IMR-90 (cell line): ENCODE results near the gene CPTP. TPM values are rescaled to one million over a fixed set of nuclear protein-coding genes. Genes with fewer than 3 reads are reported as not detected.

Experiments used
- ATAC-seq: fragments of 200-7000 bp; cut with Tn5 transposase; 2 replicates; pipeline ENCODE4 v1.9.1; 2020; ENCODE audit warnings: low read depth, mild to moderate bottlenecking, moderate library complexity
- BruUV-seq: library from RNA; stranded (reverse); fragments of 400-500 nt; replicated peaks from 2 replicates; lab custom pipeline; 2021; lab: Mats Ljungman, UMichigan
- CTCF ChIA-PET: fragments of 300-600 bp; formaldehyde crosslinking; extraction: SDS; loops from one replicate; lab custom pipeline; 2021; ENCODE audit warnings: antibody characterized with exemption; lab: Yijun Ruan, JAX
- POLR2A ChIA-PET: fragments of 300-600 bp; sonication (Branson Sonifier 250); formaldehyde crosslinking; loops from one replicate; lab custom pipeline; 2022; ENCODE audit warnings: antibody characterized with exemption; ENCODE audit not compliant: unreplicated experiment; lab: Charles Lee
- DNase-seq: peaks from one replicate; pipeline ENCODE4 v3.0.0; 2013
- H2AFZ ChIP-seq: replicated peaks from 2 replicates; pipeline ENCODE3; 2013; ENCODE audit warnings: low read length, mild to moderate bottlenecking; ENCODE audit not compliant: poor library complexity
- H2AK5ac ChIP-seq: 2 replicates; pipeline ENCODE4 v1.6.1; 2013; ENCODE audit warnings: low read depth, low read length, inconsistent platforms
- H2AK9ac ChIP-seq: replicated peaks from 2 replicates; pipeline ENCODE3; 2013; ENCODE audit warnings: mild to moderate bottlenecking, low read depth, low read length, moderate library complexity; ENCODE audit not compliant: poor library complexity
- H2BK120ac ChIP-seq: 2 replicates; pipeline ENCODE4 v1.6.1; 2013; ENCODE audit warnings: low read depth, low read length, inconsistent platforms
- H2BK15ac ChIP-seq: 3 replicates; pipeline ENCODE4 v1.6.1; 2013; ENCODE audit warnings: low read depth, low read length, inconsistent platforms
- H2BK20ac ChIP-seq: 2 replicates; pipeline ENCODE4 v1.6.1; 2013; ENCODE audit warnings: low read depth, mild to moderate bottlenecking, inconsistent platforms, low read length, moderate library complexity
- H2BK5ac ChIP-seq: 2 replicates; pipeline ENCODE4 v1.6.1; 2013; ENCODE audit warnings: mild to moderate bottlenecking, low read depth, low read length, inconsistent platforms; ENCODE audit not compliant: poor library complexity, severe bottlenecking
- H3K14ac ChIP-seq: replicated peaks from 2 replicates; pipeline ENCODE4 v1.6.1; 2013; ENCODE audit warnings: low read depth, low read length, inconsistent platforms
- H3K18ac ChIP-seq: 2 replicates; pipeline ENCODE4 v1.6.1; 2013; ENCODE audit warnings: low read depth, low read length, control low read depth
- H3K23ac ChIP-seq: 2 replicates; pipeline ENCODE4 v1.6.1; 2013; ENCODE audit warnings: low read depth, low read length, inconsistent platforms
- H3K27ac ChIP-seq: 2 replicates; pipeline ENCODE4 v1.5.1; 2013; ENCODE audit warnings: mild to moderate bottlenecking, control low read depth, low read length; ENCODE audit not compliant: insufficient read depth
- H3K27me3 ChIP-seq: 2 replicates; pipeline ENCODE4 v1.6.1; 2013; ENCODE audit warnings: low read length; ENCODE audit not compliant: control insufficient read depth, insufficient read depth
- H3K36me3 ChIP-seq: 2 replicates; pipeline ENCODE4 v1.6.1; 2013; ENCODE audit warnings: low read length, mixed read lengths; ENCODE audit not compliant: control insufficient read depth, insufficient read depth
- H3K4ac ChIP-seq: 2 replicates; pipeline ENCODE4 v1.6.1; 2013; ENCODE audit warnings: low read depth, low read length, inconsistent platforms
- H3K4me1 ChIP-seq: 2 replicates; pipeline ENCODE4 v1.6.1; 2013; ENCODE audit warnings: low read length, mixed read lengths; ENCODE audit not compliant: control insufficient read depth, insufficient read depth
- H3K4me2 ChIP-seq: 2 replicates; pipeline ENCODE4 v1.6.1; 2013; ENCODE audit warnings: low read depth, mild to moderate bottlenecking, control low read depth, low read length, moderate library complexity
- H3K4me3 ChIP-seq: 2 replicates; pipeline ENCODE4 v1.5.1; 2013; ENCODE audit warnings: low read depth, mild to moderate bottlenecking, control low read depth, low read length, moderate library complexity; ENCODE audit not compliant: insufficient read depth
- H3K56ac ChIP-seq: 2 replicates; pipeline ENCODE4 v1.6.1; 2013; ENCODE audit warnings: low read length, inconsistent platforms; ENCODE audit not compliant: insufficient read depth; ENCODE audit errors: extremely low read depth
- H3K79me1 ChIP-seq, 2 experiments: 2 replicates each; pipeline ENCODE4 v1.6.1; 2013; ENCODE audit warnings: low read length in 2 of 2, inconsistent platforms in 1 of 2, low read depth in 1 of 2
- H3K9ac ChIP-seq: 2 replicates; pipeline ENCODE4 v1.6.1; 2013; ENCODE audit warnings: low read depth, low read length, control low read depth
- H3K9me1 ChIP-seq: 2 replicates; pipeline ENCODE4 v1.6.1; 2013; ENCODE audit warnings: low read length, inconsistent platforms; ENCODE audit not compliant: insufficient read depth
- H3K9me3 ChIP-seq: 2 replicates; pipeline ENCODE4 v1.6.1; 2013; ENCODE audit warnings: low read length; ENCODE audit not compliant: control insufficient read depth, insufficient read depth
- H4K20me1 ChIP-seq: 2 replicates; pipeline ENCODE4 v1.6.1; 2013; ENCODE audit warnings: low read length, inconsistent platforms; ENCODE audit not compliant: insufficient read depth
- H4K5ac ChIP-seq: 2 replicates; pipeline ENCODE4 v1.6.1; 2013; ENCODE audit warnings: mild to moderate bottlenecking, low read depth, low read length, control low read depth
- H4K8ac ChIP-seq, 2 experiments: 2 replicates each; pipeline ENCODE4 v1.6.1; 2013; ENCODE audit warnings: low read depth in 2 of 2, low read length in 2 of 2, control low read depth in 1 of 2, inconsistent platforms in 1 of 2
- H4K91ac ChIP-seq: 2 replicates; pipeline ENCODE4 v1.6.1; 2013; ENCODE audit warnings: low read depth, low read length, inconsistent platforms; ENCODE audit not compliant: insufficient read depth
- CEBPB ChIP-seq: IDR thresholded peaks from 2 replicates; pipeline ENCODE4 v1.6.1; 2012; ENCODE audit warnings: low read depth, low read length, improper control_type of control experiment
- CTCF ChIP-seq: conservative IDR thresholded peaks from 2 replicates; pipeline ENCODE4 v1.5.1; 2012; ENCODE audit warnings: mild to moderate bottlenecking, low read depth, low read length, improper control_type of control experiment
- WGBS, 2 experiments: methylation state at CpG; one replicate each; pipeline versions ENCODE4 v1.1.5 to v1.1.7; 2013; ENCODE audit warnings: missing lambda C conversion rate in 2 of 2; ENCODE audit not compliant: insufficient read length in 1 of 2; ENCODE audit errors: extremely low coverage in 2 of 2; 5-methylcytosine and 5-hydroxymethylcytosine counted together
- dilution Hi-C: fragments of 300-500 bp; cut with HindIII; formaldehyde crosslinking; loops from one replicate; pipeline ENCODE4 v1.14.3; 2018; ENCODE audit warnings: low sequenced_read_pairs; ENCODE audit not compliant: unreplicated experiment
- in situ Hi-C: fragments of 300-500 bp; cut with MboI; formaldehyde crosslinking; loops from 3 replicates; pipeline ENCODE4 v1.14.3; 2019; ENCODE audit warnings: low sequenced_read_pairs, inconsistent platforms, mixed read lengths
- intact Hi-C: fragments of 100-400 bp; cut with micrococcal nuclease; formaldehyde crosslinking; loops from 2 replicates; pipeline ENCODE4 v1.10.0; 2022
- polyA plus RNA-seq, 3 experiments: library from polyadenylated mRNA; depleted of rRNA; stranded (reverse); fragments of >200 nt; gene quantifications; 2 replicates each; pipeline ENCODE4 v1.2.3, GENCODE V29; 2012; ENCODE audit warnings: low replicate concordance in 1 of 3
- total RNA-seq: library from RNA; depleted of rRNA; stranded (reverse); fragments of >200 nt; gene quantifications from 2 replicates; pipeline ENCODE4 v1.2.3, GENCODE V29; 2012

CPTP gene
- total and polyA plus RNA-seq, 2 of the 4 experiments (the other 2 are of a cell fraction), result 2.7 to 12.1 TPM

- no peak overlapping the region for H3K14ac ChIP-seq
- DNase-seq (no peak), ATAC-seq (no peak)
- 14% methylated on average over 1 of the region's 9 CpGs; no CpG with 5 or more reads in 1 of the 2 experiments for WGBS, 2 experiments
- TF ChIP-seq CTCF (peak; percentile 11; the same call in 1 of the 2 replicates), CEBPB (no peak)
- H3K56ac ChIP-seq, result no peak overlapping the region
- dilution Hi-C loops, result no loop called here
- no peak overlapping the region for H2BK15ac ChIP-seq
- peaks cover 6% of the 10 kb centered on the region; the same call in 1 of the 2 replicates for H3K4me1 ChIP-seq
- H2BK120ac ChIP-seq, result no peak overlapping the region
- H2AK9ac ChIP-seq, result peak overlapping the region; percentile 61
- no peak overlapping the region for H3K4ac ChIP-seq
- in situ Hi-C loops, result no loop called here
- no peaks in the 10 kb centered on the region for H3K9me3 ChIP-seq
- peaks cover 4% of the 10 kb centered on the region; the same call in 1 of the 2 replicates for H3K9me1 ChIP-seq
- no peak overlapping the region for H2BK20ac ChIP-seq
- H3K27ac ChIP-seq, result no peak overlapping the region
- H4K91ac ChIP-seq, result no peak overlapping the region
- no peak overlapping the region for H3K4me2 ChIP-seq
- no peaks in the 10 kb centered on the region for H3K36me3 ChIP-seq
- H4K8ac ChIP-seq, result no peak overlapping the region
- H2AK5ac ChIP-seq, result no peak overlapping the region
- no peaks in the 10 kb centered on the region; the same call in 1 of the 2 replicates for H4K20me1 ChIP-seq
- no peaks in the 10 kb centered on the region for H3K27me3 ChIP-seq
- H2BK5ac ChIP-seq, result no peak overlapping the region
- H3K79me1 ChIP-seq, result no peaks in the 10 kb centered on the region
- no TSS peak for BruUV-seq
- H2AFZ ChIP-seq, result no peak overlapping the region
- H3K4me3 ChIP-seq, result no peak overlapping the region
- no peak overlapping the region for H4K5ac ChIP-seq
- no peak overlapping the region for H3K18ac ChIP-seq
- intact Hi-C loops, result no loop called here
- ChIA-PET CTCF (no interaction called here), POLR2A (no interaction called here)
- no peak overlapping the region for H3K9ac ChIP-seq
- no peak overlapping the region for H3K23ac ChIP-seq
These were observed 40.8 kb upstream of the CPTP start for GRCh38 chr1:1283821-1284220.
